Measurements from ENCODE around the gene UST. TPM values are rescaled to one million over a fixed set of nuclear protein-coding genes. Genes with fewer than 3 reads are reported as not detected.

The UST gene
- total and polyA plus RNA-seq, 2 experiments from 2014 or later = 8.0 to 11.7 TPM

DNA sequence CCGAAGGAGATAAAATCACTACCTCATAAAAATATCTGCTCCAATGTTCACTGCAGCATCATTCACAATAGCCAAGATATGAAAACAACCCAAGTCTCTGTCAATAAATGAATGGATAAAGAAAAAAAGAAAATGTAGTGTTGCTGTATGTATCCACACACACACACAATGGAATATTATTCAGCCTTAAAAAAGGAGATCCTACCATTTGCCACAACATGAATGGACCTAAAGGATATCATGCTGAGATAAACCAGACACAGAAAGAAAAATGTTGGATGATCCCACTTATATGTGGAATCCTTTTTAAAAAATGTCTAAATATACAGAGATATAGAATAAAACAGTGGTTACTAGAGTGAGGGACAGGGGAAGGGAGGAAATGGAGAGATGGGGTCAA, 378.5 kb downstream of the UST start:
- no peak for DNase-seq (ENCODE audit: low spot score)
- H3K79me2 ChIP-seq = no peaks in the 10 kb centered on the region
- H3K4me3 ChIP-seq = no peak overlapping the region
- H3K27me3 ChIP-seq = no peaks in the 10 kb centered on the region
- no peaks in the 10 kb centered on the region for H4K20me1 ChIP-seq (ENCODE audit: insufficient read depth, poor library complexity, severe bottlenecking)
- WGBS (ENCODE audit: low lambda C conversion rate, missing lambda C conversion rate) = 100% methylated on average over 1 of the region's 1 CpG
- no peaks in the 10 kb centered on the region for H3K4me1 ChIP-seq (ENCODE audit: insufficient read depth)
- H2AFZ ChIP-seq = no peak overlapping the region
- H3K27ac ChIP-seq = no peak overlapping the region
- no peaks in the 10 kb centered on the region for H3K36me3 ChIP-seq (replicated peaks; ENCODE audit: insufficient read depth, low read depth)
- TF ChIP-seq, protein P1, sequence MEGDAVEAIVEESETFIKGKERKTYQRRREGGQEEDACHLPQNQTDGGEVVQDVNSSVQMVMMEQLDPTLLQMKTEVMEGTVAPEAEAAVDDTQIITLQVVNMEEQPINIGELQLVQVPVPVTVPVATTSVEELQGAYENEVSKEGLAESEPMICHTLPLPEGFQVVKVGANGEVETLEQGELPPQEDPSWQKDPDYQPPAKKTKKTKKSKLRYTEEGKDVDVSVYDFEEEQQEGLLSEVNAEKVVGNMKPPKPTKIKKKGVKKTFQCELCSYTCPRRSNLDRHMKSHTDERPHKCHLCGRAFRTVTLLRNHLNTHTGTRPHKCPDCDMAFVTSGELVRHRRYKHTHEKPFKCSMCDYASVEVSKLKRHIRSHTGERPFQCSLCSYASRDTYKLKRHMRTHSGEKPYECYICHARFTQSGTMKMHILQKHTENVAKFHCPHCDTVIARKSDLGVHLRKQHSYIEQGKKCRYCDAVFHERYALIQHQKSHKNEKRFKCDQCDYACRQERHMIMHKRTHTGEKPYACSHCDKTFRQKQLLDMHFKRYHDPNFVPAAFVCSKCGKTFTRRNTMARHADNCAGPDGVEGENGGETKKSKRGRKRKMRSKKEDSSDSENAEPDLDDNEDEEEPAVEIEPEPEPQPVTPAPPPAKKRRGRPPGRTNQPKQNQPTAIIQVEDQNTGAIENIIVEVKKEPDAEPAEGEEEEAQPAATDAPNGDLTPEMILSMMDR (IDR thresholded peaks at IDR 0.05; ENCODE audit: poor library complexity) = no peak
- TF ChIP-seq EZH2 (IDR thresholded peaks at IDR 0.05; ENCODE audit: borderline replicate concordance) = no peak
- no peak for TF ChIP-seq EZH2phosphoT487 (IDR thresholded peaks at IDR 0.05; ENCODE audit: low read depth, severe bottlenecking, unreplicated experiment)
- no peak overlapping the region for H3K4me2 ChIP-seq
- no peaks in the 10 kb centered on the region for H3K9me3 ChIP-seq (ENCODE audit: low read depth)
- H3K9me2 ChIP-seq (replicated peaks; ENCODE audit: insufficient read depth) = no peaks in the 10 kb centered on the region
